ENCODE data around the gene FAM174A.

Gene FAM174A

GRCh38 chr5:100517301-100517974 lies 17.7 kb upstream of the FAM174A start:
- no peak overlapping the region for H3K4me3 ChIP-seq (replicated peaks in 1 of 2; ENCODE audit: low read depth in 2 of 2, low read length in 2 of 2)
- no peak for TF ChIP-seq CTCF (IDR thresholded peaks at IDR 0.05; ENCODE audit: low read depth, low read length)
- no peak for DNase-seq (ENCODE audit: low read depth in 2 of 2)

GRCh38 chr5:100518377-100518776 lies 16.8 kb upstream of the FAM174A start:
- no peak for DNase-seq (ENCODE audit: low read depth in 2 of 2)
- H3K4me3 ChIP-seq (replicated peaks in 1 of 2; ENCODE audit: low read depth in 2 of 2, low read length in 2 of 2), result no peak overlapping the region
- TF ChIP-seq CTCF (IDR thresholded peaks at IDR 0.05; ENCODE audit: low read depth, low read length), result no peak

- H3K4me3 ChIP-seq (replicated peaks in 1 of 2; ENCODE audit: low read depth in 2 of 2, low read length in 2 of 2), result no peak overlapping the region
- TF ChIP-seq CTCF (IDR thresholded peaks at IDR 0.05; ENCODE audit: low read depth, low read length), result no peak
- DNase-seq (ENCODE audit: low read depth in 2 of 2), result no peak
Measured at GRCh38 chr5:100519075-100519474, 16.1 kb upstream of the FAM174A start.

GRCh38 chr5:100520348-100520747 lies 14.8 kb upstream of the FAM174A start:
- DNase-seq (ENCODE audit: low read depth in 2 of 2), result no peak
- H3K4me3 ChIP-seq (replicated peaks in 1 of 2; ENCODE audit: low read depth in 2 of 2, low read length in 2 of 2), result no peak overlapping the region
- TF ChIP-seq CTCF (IDR thresholded peaks at IDR 0.05; ENCODE audit: low read depth, low read length), result no peak

GRCh38 chr5:100537946-100538345 lies 2.8 kb downstream of the FAM174A start:
- no peak for TF ChIP-seq CTCF (IDR thresholded peaks at IDR 0.05; ENCODE audit: low read depth, low read length)
- DNase-seq (ENCODE audit: low read depth in 2 of 2), result peak in 1 of 2 donors; percentile 5
- H3K4me3 ChIP-seq (replicated peaks in 1 of 2; ENCODE audit: low read depth in 2 of 2, low read length in 2 of 2), result no peak overlapping the region

- DNase-seq (ENCODE audit: low read depth in 2 of 2), result no peak
- no peak overlapping the region for H3K4me3 ChIP-seq (replicated peaks in 1 of 2; ENCODE audit: low read depth in 2 of 2, low read length in 2 of 2)
- TF ChIP-seq CTCF (IDR thresholded peaks at IDR 0.05; ENCODE audit: low read depth, low read length), result no peak
Measured at GRCh38 chr5:100539519-100539918, 4.3 kb downstream of the FAM174A start.

- TF ChIP-seq CTCF (IDR thresholded peaks at IDR 0.05; ENCODE audit: low read depth, low read length), result no peak
- no peak for DNase-seq (ENCODE audit: low read depth in 2 of 2)
- no peak overlapping the region for H3K4me3 ChIP-seq (replicated peaks in 1 of 2; ENCODE audit: low read depth in 2 of 2, low read length in 2 of 2)
Measured at GRCh38 chr5:100542086-100542485, 6.9 kb downstream of the FAM174A start.
